Uterus (tissue), 2 donors: Measurements from ENCODE around the gene OR2AT4.

Source experiments
- CTCF ChIP-seq, 4 experiments: fragments of 200-600 bp in 2 of 4; fragments of 450-650 bp in 2 of 4; sonication (generic) in 2 of 4; IDR thresholded peaks; one replicate each; pipeline ENCODE4 v1.5.1; 2016 to 2019; ENCODE audit warnings: antibody characterized with exemption in 4 of 4, mild to moderate bottlenecking in 2 of 4, moderate library complexity in 1 of 4
- POLR2A ChIP-seq, 2 donors: fragments of 450-650 bp; IDR thresholded peaks; one replicate each; pipeline ENCODE4 v1.6.1; 2016; ENCODE audit warnings: antibody characterized with exemption in 2 of 2, mild to moderate bottlenecking in 1 of 2, moderate library complexity in 1 of 2

- TF ChIP-seq CTCF (IDR thresholded peaks at IDR 0.05), result no peak
- no peak for TF ChIP-seq POLR2A (IDR thresholded peaks at IDR 0.05)
These were observed 3.6 kb upstream of the OR2AT4 start for GRCh38 chr11:75100314-75100713.
